SK-N-SH (cell line): ENCODE measurements around the gene CES5A. TPM values are rescaled to one million over a fixed set of nuclear protein-coding genes. Genes with fewer than 3 reads are reported as not detected.

Experiments
- CTCF ChIA-PET: fragments of 300-600, 350-600 bp; formaldehyde crosslinking; extraction: SDS; loops from one replicate; lab custom pipeline; 2021; lab: Yijun Ruan, JAX
- POLR2A ChIA-PET: fragments of 350-600 bp; sonication (Branson Sonifier 250); formaldehyde crosslinking; extraction: SDS; loops from one replicate; lab custom pipeline; 2020; ENCODE audit warnings: antibody characterized with exemption, inconsistent platforms; lab: Yijun Ruan, JAX
- DNase-seq: peaks from one replicate; pipeline ENCODE4 v3.0.0; 2012
- H2AFZ ChIP-seq: fragments of 200-600 bp; sonication (generic); 2 replicates; pipeline ENCODE4 v1.8.1; 2016; ENCODE audit warnings: antibody characterized with exemption, mild to moderate bottlenecking, low read depth
- H3F3A ChIP-seq: fragments of 200-600 bp; sonication (generic); replicated peaks from 2 replicates; pipeline ENCODE3; 2016; ENCODE audit warnings: antibody characterized with exemption, mild to moderate bottlenecking; ENCODE audit not compliant: insufficient read depth
- H3K27ac ChIP-seq, 2 experiments: fragments of 200-500 bp in 1 of 2; fragments of 200-600 bp in 1 of 2; sonication (Bioruptor generic) in 1 of 2; sonication (generic), shearing (Covaris generic) in 1 of 2; 2 replicates each; pipeline versions ENCODE4 v1.5.1 to v1.6.1; 2014 to 2016; ENCODE audit warnings: low read depth in 2 of 2, inconsistent platforms in 1 of 2, low read length in 1 of 2, mild to moderate bottlenecking in 1 of 2, mixed read lengths in 1 of 2
- H3K27me3 ChIP-seq: fragments of 200-600 bp; sonication (generic), shearing (Covaris generic); 2 replicates; pipeline ENCODE4 v1.6.1; 2016; ENCODE audit warnings: mixed run types; ENCODE audit not compliant: insufficient read depth
- H3K36me3 ChIP-seq, 2 experiments: fragments of 200-500 bp in 1 of 2; fragments of 200-600 bp in 1 of 2; sonication (Bioruptor generic) in 1 of 2; sonication (generic) in 1 of 2; replicated peaks in 1 of 2; 2 replicates each; pipeline versions ENCODE3 to v1.5.1; 2014 to 2016; ENCODE audit warnings: low read length in 1 of 2, mild to moderate bottlenecking in 1 of 2; ENCODE audit not compliant: insufficient read depth in 2 of 2, control insufficient read depth in 1 of 2
- H3K4me1 ChIP-seq, 2 experiments: fragments of 200-500 bp in 1 of 2; fragments of 200-600 bp in 1 of 2; sonication (Bioruptor generic) in 1 of 2; sonication (generic), shearing (Covaris generic) in 1 of 2; 2 replicates each; pipeline versions ENCODE4 v1.5.1 to v1.6.1; 2014 to 2016; ENCODE audit warnings: low read depth in 1 of 2, low read length in 1 of 2, mixed run types in 1 of 2; ENCODE audit not compliant: insufficient read depth in 2 of 2, control insufficient read depth in 1 of 2
- H3K4me2 ChIP-seq: fragments of 200-600 bp; sonication (generic), shearing (Covaris generic); 2 replicates; pipeline ENCODE4 v1.6.1; 2017; ENCODE audit warnings: mixed run types
- H3K4me3 ChIP-seq, 2 experiments: fragments of 200-500 bp in 1 of 2; fragments of 200-600 bp in 1 of 2; sonication (Bioruptor generic) in 1 of 2; sonication (generic), shearing (Covaris generic) in 1 of 2; 2 replicates each; pipeline versions ENCODE4 v1.5.1 to v1.8.1; 2014 to 2016; ENCODE audit warnings: low read depth in 2 of 2, inconsistent platforms in 1 of 2, low read length in 1 of 2, mild to moderate bottlenecking in 1 of 2, mixed read lengths in 1 of 2, moderate library complexity in 1 of 2
- H3K79me2 ChIP-seq: fragments of 200-600 bp; sonication (generic); 2 replicates; pipeline ENCODE4 v1.8.1; 2017; ENCODE audit warnings: mild to moderate bottlenecking; ENCODE audit not compliant: insufficient read depth
- H3K9ac ChIP-seq: fragments of 200-600 bp; sonication (generic); 2 replicates; pipeline ENCODE4 v1.6.1; 2017; ENCODE audit warnings: mixed run types
- H3K9me2 ChIP-seq: fragments of 200-600 bp; sonication (generic); 2 replicates; pipeline ENCODE4 v1.6.1; 2017; ENCODE audit warnings: mixed run types
- H3K9me3 ChIP-seq: fragments of 200-600 bp; sonication (generic); 2 replicates; pipeline ENCODE4 v1.6.1; 2017; ENCODE audit warnings: mixed run types, mild to moderate bottlenecking, moderate library complexity
- H4K20me1 ChIP-seq: fragments of 200-600 bp; sonication (generic); 2 replicates; pipeline ENCODE4 v1.6.1; 2017; ENCODE audit warnings: mild to moderate bottlenecking, mixed run types; ENCODE audit not compliant: insufficient read depth
- EZH2phosphoT487 ChIP-seq: fragments of 200-600 bp; sonication (generic); IDR thresholded peaks from 2 replicates; pipeline ENCODE4 v1.6.1; 2017; ENCODE audit warnings: low read depth, mixed run types, mild to moderate bottlenecking, antibody characterized with exemption, moderate library complexity, borderline replicate concordance
- FOXJ3 ChIP-seq: sonication (generic); formaldehyde crosslinking; IDR thresholded peaks from 2 replicates; pipeline ENCODE4 v1.5.1; 2020; ENCODE audit warnings: mild to moderate bottlenecking, missing genetic modification reagents
- GABPA ChIP-seq: IDR thresholded peaks from 2 replicates; pipeline ENCODE4 v1.4.0; 2012; ENCODE audit warnings: low read depth, mild to moderate bottlenecking
- JUND ChIP-seq: IDR thresholded peaks from 2 replicates; pipeline ENCODE4 v1.4.0; 2012
- MAX ChIP-seq: IDR thresholded peaks from 2 replicates; pipeline ENCODE4 v1.4.0; 2012; ENCODE audit warnings: low read depth
- MEF2A ChIP-seq: IDR thresholded peaks from 2 replicates; pipeline ENCODE4 v1.4.0; 2012; ENCODE audit warnings: low read depth, borderline replicate concordance
- NFIC ChIP-seq: IDR thresholded peaks from 2 replicates; pipeline ENCODE4 v1.4.0; 2012; ENCODE audit warnings: borderline replicate concordance
- PBX3 ChIP-seq: IDR thresholded peaks from 2 replicates; pipeline ENCODE4; 2012
- RAD21 ChIP-seq: IDR thresholded peaks from 2 replicates; pipeline ENCODE4 v1.6.1; 2012; ENCODE audit warnings: mild to moderate bottlenecking, low read length
- TAF1 ChIP-seq: IDR thresholded peaks from 2 replicates; pipeline ENCODE4 v1.6.1; 2012; ENCODE audit warnings: low read depth, mild to moderate bottlenecking, low read length, moderate library complexity, borderline replicate concordance
- YY1 ChIP-seq: IDR thresholded peaks from 2 replicates; pipeline ENCODE4 v1.4.0; 2012; ENCODE audit warnings: low read depth, mild to moderate bottlenecking
- ZBTB33 ChIP-seq: IDR thresholded peaks from 2 replicates; pipeline ENCODE4 v1.4.0; 2012; ENCODE audit warnings: low read depth, borderline replicate concordance
- WGBS: methylation state at CpG from one replicate; pipeline ENCODE4 v1.1.6; 2017; ENCODE audit warnings: low lambda C conversion rate; 5-methylcytosine and 5-hydroxymethylcytosine counted together
- polyA plus RNA-seq, 3 experiments: library from polyadenylated mRNA; depleted of rRNA; stranded (reverse); fragments of >200 nt; gene quantifications; 2 replicates each; pipeline ENCODE4 v1.2.3, GENCODE V29; 2012
- TF ChIP-seq, protein P1 (sequence below): IDR thresholded peaks from 2 replicates; pipeline ENCODE4 v1.6.1; 2012; ENCODE audit warnings: mild to moderate bottlenecking, low read depth, low read length, moderate library complexity

The CES5A gene
- polyA plus RNA-seq, 1 of the 3 experiments (the other 2 are of a cell fraction): not detected

GRCh38 chr16:55853114-55853513 is 22.1 kb downstream of the CES5A start:
- POLR2A ChIA-PET: no interaction called here
- H3K79me2 ChIP-seq: no peaks in the 10 kb centered on the region

More at GRCh38 chr16:55853114-55853513, 22.1 kb downstream of the CES5A start:
- Histone ChIP-seq H4K20me1 (no peaks in the 10 kb centered on the region), H3K9ac (no peak overlapping the region), H2AFZ (no peak overlapping the region), H3K4me1 (no peaks in the 10 kb centered on the region; a peak in 1 of 4 replicates), H3K27ac (no peak overlapping the region), H3F3A (no peaks in the 10 kb centered on the region), H3K36me3 (no peaks in the 10 kb centered on the region), H3K27me3 (no peaks in the 10 kb centered on the region), H3K4me2 (no peak overlapping the region), H3K9me3 (no peaks in the 10 kb centered on the region), H3K4me3 (no peak overlapping the region), H3K9me2 (no peaks in the 10 kb centered on the region)
- CTCF ChIA-PET: no interaction called here
- no peak for TF ChIP-seq PBX3
- no peak for TF ChIP-seq FOXJ3
- no peak for TF ChIP-seq YY1
- no peak for TF ChIP-seq TAF1
- TF ChIP-seq, protein P1, sequence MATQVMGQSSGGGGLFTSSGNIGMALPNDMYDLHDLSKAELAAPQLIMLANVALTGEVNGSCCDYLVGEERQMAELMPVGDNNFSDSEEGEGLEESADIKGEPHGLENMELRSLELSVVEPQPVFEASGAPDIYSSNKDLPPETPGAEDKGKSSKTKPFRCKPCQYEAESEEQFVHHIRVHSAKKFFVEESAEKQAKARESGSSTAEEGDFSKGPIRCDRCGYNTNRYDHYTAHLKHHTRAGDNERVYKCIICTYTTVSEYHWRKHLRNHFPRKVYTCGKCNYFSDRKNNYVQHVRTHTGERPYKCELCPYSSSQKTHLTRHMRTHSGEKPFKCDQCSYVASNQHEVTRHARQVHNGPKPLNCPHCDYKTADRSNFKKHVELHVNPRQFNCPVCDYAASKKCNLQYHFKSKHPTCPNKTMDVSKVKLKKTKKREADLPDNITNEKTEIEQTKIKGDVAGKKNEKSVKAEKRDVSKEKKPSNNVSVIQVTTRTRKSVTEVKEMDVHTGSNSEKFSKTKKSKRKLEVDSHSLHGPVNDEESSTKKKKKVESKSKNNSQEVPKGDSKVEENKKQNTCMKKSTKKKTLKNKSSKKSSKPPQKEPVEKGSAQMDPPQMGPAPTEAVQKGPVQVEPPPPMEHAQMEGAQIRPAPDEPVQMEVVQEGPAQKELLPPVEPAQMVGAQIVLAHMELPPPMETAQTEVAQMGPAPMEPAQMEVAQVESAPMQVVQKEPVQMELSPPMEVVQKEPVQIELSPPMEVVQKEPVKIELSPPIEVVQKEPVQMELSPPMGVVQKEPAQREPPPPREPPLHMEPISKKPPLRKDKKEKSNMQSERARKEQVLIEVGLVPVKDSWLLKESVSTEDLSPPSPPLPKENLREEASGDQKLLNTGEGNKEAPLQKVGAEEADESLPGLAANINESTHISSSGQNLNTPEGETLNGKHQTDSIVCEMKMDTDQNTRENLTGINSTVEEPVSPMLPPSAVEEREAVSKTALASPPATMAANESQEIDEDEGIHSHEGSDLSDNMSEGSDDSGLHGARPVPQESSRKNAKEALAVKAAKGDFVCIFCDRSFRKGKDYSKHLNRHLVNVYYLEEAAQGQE: no peak
- TF ChIP-seq JUND: no peak
- TF ChIP-seq EZH2phosphoT487: no peak
- no peak for TF ChIP-seq NFIC
- no peak for TF ChIP-seq GABPA
- TF ChIP-seq MAX: no peak
- TF ChIP-seq ZBTB33: no peak
- TF ChIP-seq RAD21: no peak
- TF ChIP-seq MEF2A: no peak
- WGBS: 23% methylated on average over 3 of the region's 3 CpGs
- no peak for DNase-seq
